Heart left ventricle (tissue), 16 donors: ENCODE results near the gene COL11A1. TPM values are rescaled to one million over a fixed set of nuclear protein-coding genes. Genes with fewer than 3 reads are reported as not detected.

Experiments used
- ATAC-seq, 4 donors: fragments of 200-7000 bp; cut with Tn5 transposase; one replicate each; pipeline ENCODE4 v1.9.1; 2020 to 2022; ENCODE audit warnings: moderate library complexity in 4 of 4, mild to moderate bottlenecking in 3 of 4, moderate number of reproducible peaks in 1 of 4
- DNase-seq, 5 donors: peaks; one replicate each; pipeline ENCODE4 v3.0.0-alpha.2; 2020
- H3K27ac ChIP-seq, 12 donors: fragments of 200-600 bp; sonication (generic) in 4 of 12; one replicate each; pipeline versions ENCODE4 v1.5.0 to v1.8.0; 2016 to 2022; ENCODE audit warnings: mild to moderate bottlenecking in 2 of 12
- H3K27me3 ChIP-seq, 9 donors: fragments of 200-600 bp; sonication (generic) in 2 of 9; one replicate each; pipeline versions ENCODE4 v1.5.1 to v1.8.0; 2016 to 2022; ENCODE audit warnings: mild to moderate bottlenecking in 3 of 9
- H3K36me3 ChIP-seq, 9 donors: fragments of 200-600 bp; sonication (generic) in 2 of 9; one replicate each; pipeline versions ENCODE4 v1.5.0 to v1.8.0; 2018 to 2022; ENCODE audit warnings: mild to moderate bottlenecking in 2 of 9
- H3K4me1 ChIP-seq, 12 donors: fragments of 200-600 bp; sonication (generic) in 4 of 12; one replicate each; pipeline versions ENCODE4 v1.5.0 to v1.8.0; 2016 to 2022; ENCODE audit warnings: mild to moderate bottlenecking in 3 of 12
- H3K4me3 ChIP-seq, 12 donors: fragments of 200-600 bp; sonication (generic) in 4 of 12; one replicate each; pipeline versions ENCODE4 v1.5.0 to v1.8.0; 2017 to 2022; ENCODE audit warnings: mild to moderate bottlenecking in 9 of 12, moderate library complexity in 4 of 12
- H3K9me3 ChIP-seq, 12 donors: fragments of 200-600 bp; sonication (generic) in 4 of 12; one replicate each; pipeline versions ENCODE4 v1.5.0 to v1.8.0; 2016 to 2022; ENCODE audit warnings: mild to moderate bottlenecking in 1 of 12
- CTCF ChIP-seq, 12 donors: fragments of 200-600 bp; sonication (generic) in 4 of 12; IDR thresholded peaks; one replicate each; pipeline versions ENCODE4 v1.5.0 to v1.8.0; 2018 to 2022; ENCODE audit warnings: antibody characterized with exemption in 12 of 12, mild to moderate bottlenecking in 5 of 12
- POLR2A ChIP-seq, 2 donors: fragments of 450-650 bp; IDR thresholded peaks; one replicate each; pipeline ENCODE4 v1.6.1; 2017; ENCODE audit warnings: antibody characterized with exemption in 2 of 2, mild to moderate bottlenecking in 2 of 2, moderate library complexity in 2 of 2
- WGBS, 4 donors: extraction: QIAGEN DNeasy Blood & Tissue Kit in 2 of 4; methylation state at CpG; one replicate each; pipeline versions ENCODE4 v1.1.5 to v1.1.7; 2013 to 2018; 5-methylcytosine and 5-hydroxymethylcytosine counted together
- intact Hi-C, 10 donors: fragments of 100-400 bp; cut with DNase I; formaldehyde crosslinking; loops; one replicate each; pipeline versions ENCODE4 v1.11.1 to v1.14.2; 2022
- polyA plus RNA-seq, 2 donors: library from polyadenylated mRNA; stranded (reverse); fragments of 200-250 nt; gene quantifications; one replicate each; pipeline ENCODE4 v1.2.3, GENCODE V29; 2013
- total RNA-seq, 9 donors: library from RNA; depleted of rRNA in 2 of 9; stranded (reverse); fragments of >200 nt in 2 of 9; fragmentation: NEBNext Ultra II Directional in 3 of 9; extraction: Animal tissue kit (Norgen Biotek cat#: 25700) in 3 of 9; gene quantifications; one replicate each; pipeline versions ENCODE4 v1.1.0 to v1.2.4, GENCODE V29; 2016 to 2023
- donor health status: ischemic (EF 13 %, LVEDD 7.1; RV severe dilation, severe dysfunction).
- donor health status: healthy with polysubstance abuse.
- donor health status: DM: no; HTN: yes; CAD: no.
- donor health status: DM: no; HTN: no; CAD: no.
- donor health status: ischemic (EF 25% LVEDD 6.9; RV normal size, moderate dysfunction).
- donor health status: ischemic (EF 25% LVEDD 5.7; RV mildly dilated, moderate dysfunction).
- donor health status: healthy.
- donor health status: DM: yes; HTN: yes; CAD: no.
- donor health status: ischemic (EF 35%, LVEDD 5.7; RV mildly dilated, moderate dysfunction).
- donor health status: nonischemic (EF 11% LVEDD 7.7; RV severe dilation, severe dysfunction).
- donor health status: DM: yes; HTN: yes; CAD: no.
- donor health status: PGD.
- donor health status: ischemic (EF 29% LVEDD 5.4; RV normal size, mild dysfunction).
- donor health status: nonischemic (EF 23%, LVEDD 6.1; RV moderate dilation, normal function).

COL11A1 gene
- total and polyA plus RNA-seq, 11 donors = 0.05 TPM; not detected in 10

GRCh38 chr1:103111926-103112325 lies 3.6 kb upstream of the COL11A1 start:
- Histone ChIP-seq H3K36me3 (no peaks in the 10 kb centered on the region), H3K27ac (no peak overlapping the region), H3K9me3 (no peaks in the 10 kb centered on the region), H3K27me3 (peaks cover 0 to 12% (median 2%) of the 10 kb centered on the region in 9 donors), H3K4me1 (peaks cover 0 to 15% (median 0%) of the 10 kb centered on the region in 12 donors), H3K4me3 (no peak overlapping the region)
- no peak for ATAC-seq
- no peak for TF ChIP-seq CTCF (IDR thresholded peaks at IDR 0.05)
- no peak for TF ChIP-seq POLR2A (IDR thresholded peaks at IDR 0.05)
- intact Hi-C loops = loop anchor here in 1 of 10 donors (10.0 kb wide), 1 partner anchor 393 kb away; no protein-coding TSS in a partner anchor
- WGBS, 4 donors = 68 to 82% (median 73%) methylated on average over 1 of the region's 1 CpG
- no peak for DNase-seq

- no peaks in the 10 kb centered on the region for H3K9me3 ChIP-seq
- H3K27me3 ChIP-seq = peaks cover 0 to 19% (median 2%) of the 10 kb centered on the region in 9 donors
- peaks cover 0 to 21% (median 1%) of the 10 kb centered on the region in 12 donors for H3K4me1 ChIP-seq
- no peak for ATAC-seq
- H3K36me3 ChIP-seq = no peaks in the 10 kb centered on the region
- no peak for DNase-seq
- intact Hi-C loops = loop anchor here in 1 of 10 donors (10.0 kb wide), 1 partner anchor 394 kb away; no protein-coding TSS in a partner anchor
- no peak overlapping the region for H3K27ac ChIP-seq
- no peak overlapping the region for H3K4me3 ChIP-seq
- TF ChIP-seq CTCF (IDR thresholded peaks at IDR 0.05) (no peak), POLR2A (IDR thresholded peaks at IDR 0.05) (no peak)
- WGBS, 4 donors = 0% methylated on average over 1 of the region's 1 CpG; no CpG with 5 or more reads in 1 of the 4 donors
These were observed 2.4 kb upstream of the COL11A1 start for GRCh38 chr1:103110701-103111100.

- WGBS, 4 donors = 61 to 68% (median 65%) methylated on average over 6 of the region's 6 CpGs
- DNase-seq (peak in 1 of 5 donors; percentile 10), ATAC-seq (no peak)
- TF ChIP-seq POLR2A (IDR thresholded peaks at IDR 0.05) (no peak), CTCF (IDR thresholded peaks at IDR 0.05) (no peak)
- no peaks in the 10 kb centered on the region for H3K36me3 ChIP-seq
- intact Hi-C loops = loop anchor here in 4 of 10 donors (5.0 to 10.0 kb wide), 3 partner anchors 403 to 413 kb away; no protein-coding TSS in a partner anchor
- H3K9me3 ChIP-seq = no peaks in the 10 kb centered on the region
- H3K4me1 ChIP-seq = peaks cover 0 to 21% (median 1%) of the 10 kb centered on the region in 12 donors
- H3K4me3 ChIP-seq = no peak overlapping the region
- H3K27ac ChIP-seq = no peak overlapping the region
- peaks cover 0 to 20% (median 4%) of the 10 kb centered on the region in 9 donors for H3K27me3 ChIP-seq
These were observed 1.1 kb upstream of the COL11A1 start for GRCh38 chr1:103109311-103109920.

GRCh38 chr1:103107741-103108375 lies 464 bp downstream of the COL11A1 start:
- H3K9me3 ChIP-seq = no peaks in the 10 kb centered on the region
- H3K36me3 ChIP-seq = no peaks in the 10 kb centered on the region
- peaks cover 0 to 20% (median 4%) of the 10 kb centered on the region in 9 donors for H3K27me3 ChIP-seq
- no peak overlapping the region for H3K27ac ChIP-seq
- peaks cover 0 to 21% (median 1%) of the 10 kb centered on the region in 12 donors for H3K4me1 ChIP-seq
- DNase-seq = no peak
- intact Hi-C loops = loop anchor here in 7 of 10 donors (2.0 to 10.0 kb wide), 4 partner anchors 404 to 414 kb away; no protein-coding TSS in a partner anchor
- peak overlapping the region in 10 of 12 donors; percentile 5 to 42 (median 30) for H3K4me3 ChIP-seq
- WGBS, 4 donors = 1 to 3% (median 1%) methylated on average over 19 of the region's 19 CpGs
- TF ChIP-seq CTCF (IDR thresholded peaks at IDR 0.05) = no peak
- no peak for TF ChIP-seq POLR2A (IDR thresholded peaks at IDR 0.05)
- no peak for ATAC-seq
